Astrocyte (in vitro differentiated cells and primary cell): Measurements from ENCODE around the gene KCTD15.

Source experiments
- CTCF ChIP-seq: IDR thresholded peaks from 2 replicates; pipeline ENCODE4 v1.5.1; 2011; ENCODE audit warnings: low read depth, mild to moderate bottlenecking, inconsistent platforms, low read length, moderate library complexity; ENCODE audit not compliant: insufficient read depth
- EZH2 ChIP-seq: IDR thresholded peaks from 2 replicates; pipeline ENCODE4 v1.6.1; 2012; ENCODE audit warnings: mild to moderate bottlenecking, low read length, inconsistent platforms; ENCODE audit not compliant: insufficient read depth

GRCh38 chr19:33826521-33826920 lies 29.9 kb downstream of the KCTD15 start:
- TF ChIP-seq CTCF = no peak
- TF ChIP-seq EZH2 = no peak
